ENCODE measurements around the gene SURF1.

DNA sequence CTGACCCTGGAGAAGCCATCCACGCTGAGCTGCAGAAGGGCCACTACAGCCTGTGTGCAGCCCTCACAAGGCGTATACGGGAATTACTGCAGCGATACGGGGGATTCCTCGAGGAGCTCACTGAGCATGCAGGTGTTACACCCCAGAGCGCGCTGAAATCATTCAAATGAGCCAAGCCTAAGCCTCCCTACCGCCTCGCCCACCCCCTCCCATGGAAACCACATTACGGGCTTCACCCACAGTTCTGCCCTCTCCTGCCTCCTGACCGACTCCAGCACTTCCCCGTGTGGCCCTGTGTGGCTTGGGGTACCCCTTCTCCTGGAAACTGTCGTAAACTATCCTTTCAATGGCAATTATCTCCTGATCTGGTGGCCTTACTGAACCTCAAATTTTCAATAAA lies 33.6 kb downstream of the SURF1 start:
- TF ChIP-seq RB1 (IDR thresholded peaks at IDR 0.05; ENCODE audit: low read depth) (no peak), HNRNPH1 (optimal IDR thresholded peaks at IDR 0.05; ENCODE audit: low read depth, low read length) (no peak), ZHX1 (conservative IDR thresholded peaks at IDR 0.05; ENCODE audit: low read length) (no peak)
